HG02571 (cell line): ENCODE data around the gene ADAMTS17.

Source experiments
- ATAC-seq: cut with Tn5 transposase; IDR thresholded peaks from one replicate; pipeline ENCODE4 v1.9.1; 2021; ENCODE audit warnings: mild to moderate bottlenecking, moderate library complexity; ENCODE audit not compliant: unreplicated experiment

The ADAMTS17 gene, protein sequence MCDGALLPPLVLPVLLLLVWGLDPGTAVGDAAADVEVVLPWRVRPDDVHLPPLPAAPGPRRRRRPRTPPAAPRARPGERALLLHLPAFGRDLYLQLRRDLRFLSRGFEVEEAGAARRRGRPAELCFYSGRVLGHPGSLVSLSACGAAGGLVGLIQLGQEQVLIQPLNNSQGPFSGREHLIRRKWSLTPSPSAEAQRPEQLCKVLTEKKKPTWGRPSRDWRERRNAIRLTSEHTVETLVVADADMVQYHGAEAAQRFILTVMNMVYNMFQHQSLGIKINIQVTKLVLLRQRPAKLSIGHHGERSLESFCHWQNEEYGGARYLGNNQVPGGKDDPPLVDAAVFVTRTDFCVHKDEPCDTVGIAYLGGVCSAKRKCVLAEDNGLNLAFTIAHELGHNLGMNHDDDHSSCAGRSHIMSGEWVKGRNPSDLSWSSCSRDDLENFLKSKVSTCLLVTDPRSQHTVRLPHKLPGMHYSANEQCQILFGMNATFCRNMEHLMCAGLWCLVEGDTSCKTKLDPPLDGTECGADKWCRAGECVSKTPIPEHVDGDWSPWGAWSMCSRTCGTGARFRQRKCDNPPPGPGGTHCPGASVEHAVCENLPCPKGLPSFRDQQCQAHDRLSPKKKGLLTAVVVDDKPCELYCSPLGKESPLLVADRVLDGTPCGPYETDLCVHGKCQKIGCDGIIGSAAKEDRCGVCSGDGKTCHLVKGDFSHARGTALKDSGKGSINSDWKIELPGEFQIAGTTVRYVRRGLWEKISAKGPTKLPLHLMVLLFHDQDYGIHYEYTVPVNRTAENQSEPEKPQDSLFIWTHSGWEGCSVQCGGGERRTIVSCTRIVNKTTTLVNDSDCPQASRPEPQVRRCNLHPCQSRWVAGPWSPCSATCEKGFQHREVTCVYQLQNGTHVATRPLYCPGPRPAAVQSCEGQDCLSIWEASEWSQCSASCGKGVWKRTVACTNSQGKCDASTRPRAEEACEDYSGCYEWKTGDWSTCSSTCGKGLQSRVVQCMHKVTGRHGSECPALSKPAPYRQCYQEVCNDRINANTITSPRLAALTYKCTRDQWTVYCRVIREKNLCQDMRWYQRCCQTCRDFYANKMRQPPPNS

DNA sequence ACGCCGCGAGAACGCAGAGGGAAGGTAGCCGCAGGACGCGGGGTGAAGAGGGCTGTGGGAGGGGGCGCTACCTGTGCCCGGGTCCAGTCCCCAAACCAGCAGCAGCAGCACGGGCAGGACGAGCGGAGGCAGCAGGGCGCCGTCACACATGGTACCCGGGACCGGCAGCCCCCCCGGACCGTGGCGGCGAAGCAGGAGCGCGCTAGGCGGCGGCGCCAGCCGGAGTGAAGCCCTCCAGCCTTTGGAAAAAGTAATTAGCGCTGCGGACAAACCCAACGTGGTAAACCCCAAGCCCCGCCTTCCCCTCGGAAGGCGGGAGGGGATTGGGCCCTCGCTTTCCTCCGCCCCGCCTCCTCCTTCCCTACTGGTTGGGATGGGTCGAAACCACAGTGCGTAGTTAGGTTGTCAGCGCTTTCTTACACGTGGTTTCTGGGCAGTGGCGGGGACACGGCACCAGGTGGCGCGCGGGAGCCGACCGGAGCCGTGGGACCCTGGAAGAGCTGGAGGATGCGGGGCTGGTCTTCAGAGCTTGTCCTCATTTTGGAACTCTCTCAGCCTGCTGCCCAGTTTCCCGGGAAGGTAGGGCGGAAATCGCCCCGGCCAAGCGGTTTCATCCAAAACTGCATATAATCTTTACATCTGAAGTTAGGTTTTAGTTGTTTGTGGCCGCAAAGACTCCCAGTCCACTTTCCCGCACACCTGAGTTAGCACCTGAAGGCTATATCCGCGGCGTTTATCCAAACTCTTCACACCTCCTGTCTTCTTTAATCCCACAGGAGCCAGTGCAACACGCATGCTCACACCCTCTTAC, at the start of gene ADAMTS17:
Gene ADAMTS17 (minus strand): TSS at position 226 of the 811 bp plus-strand sequence. CDS start 76 bp downstream, at position 150.
- ATAC-seq, result peak; percentile 94

DNA sequence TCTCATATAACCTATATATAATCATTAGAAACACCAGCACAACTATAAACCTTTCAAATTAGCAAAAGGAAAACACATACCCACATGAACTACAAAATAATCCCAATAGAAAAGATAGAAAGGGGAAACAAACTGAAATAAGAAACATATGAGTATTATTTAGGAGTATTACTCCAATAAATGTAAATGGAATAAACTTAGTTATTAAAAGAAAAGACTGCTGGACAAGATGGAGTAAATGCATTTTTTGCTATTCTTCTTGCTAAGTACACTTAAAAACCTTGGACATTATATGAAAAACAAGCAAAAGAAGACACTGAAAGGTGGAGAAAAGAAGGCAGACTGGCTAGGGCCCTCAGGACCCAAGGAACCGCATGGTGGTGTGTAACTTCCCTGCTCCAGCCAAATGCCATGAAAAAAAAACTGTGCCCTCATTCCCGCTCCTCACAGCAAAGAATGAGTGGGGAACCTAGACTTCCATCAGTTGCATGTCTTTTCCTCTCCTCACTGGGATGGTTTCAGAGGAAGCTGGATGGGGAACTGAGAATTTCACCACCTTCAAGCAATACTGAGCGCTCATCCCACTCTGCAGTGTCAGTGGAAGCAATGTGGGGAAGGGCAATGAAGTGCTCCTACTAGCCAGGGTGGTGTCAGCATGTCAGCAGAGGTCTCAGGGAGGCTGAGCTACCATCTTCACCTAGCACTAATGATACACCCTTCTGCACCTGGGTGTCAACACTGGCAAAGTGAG, 43.7 kb upstream of the ADAMTS17 start:
- no peak for ATAC-seq

DNA sequence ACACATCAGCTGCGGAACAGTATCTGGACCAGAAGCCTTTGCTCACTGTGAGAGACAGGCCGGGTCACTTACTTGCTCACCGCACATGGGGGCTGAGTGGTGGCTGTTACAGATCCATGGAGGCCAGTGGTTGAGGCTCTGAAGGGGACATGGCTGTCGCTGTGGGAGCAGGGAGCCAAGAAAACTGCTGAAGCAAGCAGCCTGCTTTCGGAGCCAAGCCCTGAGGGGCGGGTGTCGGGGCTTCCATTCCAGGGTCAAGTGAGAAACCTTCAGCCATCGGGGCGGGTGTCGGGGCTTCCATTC, 42.3 kb upstream of the ADAMTS17 start:
- no peak for ATAC-seq

DNA sequence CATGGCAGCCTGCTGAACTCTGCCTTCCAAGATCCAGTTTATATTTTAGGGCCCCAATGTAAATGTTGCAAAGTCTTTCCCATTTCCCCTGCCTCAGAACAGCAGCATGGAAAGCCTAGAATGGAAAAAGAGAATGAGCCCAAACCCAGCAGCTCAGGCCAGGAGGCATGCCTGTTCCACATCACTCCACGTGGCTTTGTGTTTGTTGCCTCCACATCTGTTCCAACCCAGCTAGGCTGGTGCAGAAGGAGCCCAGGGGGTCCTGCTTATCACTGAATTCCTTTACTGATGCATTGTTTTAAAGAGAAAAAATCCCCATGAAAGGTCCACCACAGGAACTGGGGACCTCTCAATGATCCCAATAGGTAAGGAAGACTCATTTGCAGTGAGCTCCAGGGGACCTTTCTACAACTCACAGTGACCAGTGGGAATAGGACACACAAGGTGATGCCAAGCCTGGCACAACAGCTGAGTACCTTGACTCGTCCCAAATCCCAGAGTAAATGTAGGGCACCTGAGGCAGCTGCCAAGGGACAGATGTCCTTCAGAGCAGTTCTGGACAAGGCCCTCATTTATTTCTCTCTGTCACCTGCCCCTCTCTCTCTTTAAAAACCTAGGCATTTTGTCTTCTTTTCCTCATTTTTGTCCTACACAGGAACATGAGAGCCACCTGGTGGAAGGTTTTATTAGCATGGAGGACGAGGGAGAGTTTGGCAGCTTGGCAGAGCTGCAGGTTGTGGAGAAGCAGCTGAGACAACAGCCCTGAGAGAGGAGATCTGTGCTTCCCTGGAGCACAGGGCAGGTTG, 41.7 kb upstream of the ADAMTS17 start:
- no peak for ATAC-seq

DNA sequence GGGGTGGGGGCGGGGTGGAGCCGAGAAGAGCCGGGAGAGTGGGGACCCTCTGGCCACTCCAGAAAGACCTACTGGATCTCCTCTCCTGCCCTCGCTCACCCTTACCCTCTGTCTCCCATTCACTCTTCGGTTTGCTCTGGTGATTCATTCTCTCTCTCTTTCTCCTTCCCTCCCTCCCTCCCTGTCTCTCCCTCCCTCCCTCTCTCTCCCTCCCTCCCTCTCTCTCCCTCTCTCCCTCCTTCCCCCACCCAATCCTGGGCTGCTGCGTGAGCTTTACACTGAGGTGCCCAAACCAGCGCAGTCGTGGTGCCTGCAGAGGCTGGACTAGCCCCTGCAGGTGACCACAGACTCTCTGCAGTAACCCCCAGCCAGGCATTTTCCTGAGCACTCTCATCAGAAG, 32.2 kb upstream of the ADAMTS17 start:
- no peak for ATAC-seq

DNA sequence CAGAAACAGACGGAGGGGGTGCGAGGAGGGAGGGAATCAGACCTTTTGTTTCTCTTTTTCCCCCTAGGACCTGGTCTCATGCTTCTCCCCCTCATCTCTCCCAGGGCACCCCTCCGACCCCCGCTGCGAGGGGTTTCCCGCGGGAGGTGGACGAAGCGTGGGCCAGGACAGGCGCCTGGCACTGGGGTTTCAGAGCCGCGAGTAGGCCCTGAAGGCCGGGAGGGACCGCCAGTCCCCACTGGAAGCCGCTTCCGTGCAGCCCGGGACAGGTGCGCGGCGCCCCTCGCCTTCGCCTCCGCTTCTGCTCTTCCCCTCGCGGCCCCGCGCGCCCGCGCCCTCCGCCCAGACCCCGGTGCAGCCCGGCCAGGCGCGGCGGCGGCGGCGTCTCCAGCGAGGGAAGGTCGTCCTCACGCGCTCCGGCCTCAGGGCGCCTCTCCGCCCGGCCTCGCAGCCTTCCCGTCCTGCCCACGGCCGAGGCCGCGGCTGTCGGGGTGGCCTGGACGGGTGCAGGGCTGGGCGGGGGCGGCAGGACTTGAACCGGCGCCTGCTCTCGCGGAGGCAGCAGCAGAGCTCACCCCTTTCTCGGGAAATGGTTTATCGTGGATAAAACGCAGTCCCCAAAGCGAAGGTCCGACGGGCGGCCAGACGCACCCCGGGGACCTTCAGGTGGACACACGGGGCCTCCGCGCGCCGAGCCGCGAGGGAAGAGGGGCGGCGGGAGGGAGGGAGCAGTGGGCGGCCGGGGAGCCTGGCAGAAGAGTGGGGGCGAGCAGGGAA, 31.5 kb upstream of the ADAMTS17 start:
- no peak for ATAC-seq

DNA sequence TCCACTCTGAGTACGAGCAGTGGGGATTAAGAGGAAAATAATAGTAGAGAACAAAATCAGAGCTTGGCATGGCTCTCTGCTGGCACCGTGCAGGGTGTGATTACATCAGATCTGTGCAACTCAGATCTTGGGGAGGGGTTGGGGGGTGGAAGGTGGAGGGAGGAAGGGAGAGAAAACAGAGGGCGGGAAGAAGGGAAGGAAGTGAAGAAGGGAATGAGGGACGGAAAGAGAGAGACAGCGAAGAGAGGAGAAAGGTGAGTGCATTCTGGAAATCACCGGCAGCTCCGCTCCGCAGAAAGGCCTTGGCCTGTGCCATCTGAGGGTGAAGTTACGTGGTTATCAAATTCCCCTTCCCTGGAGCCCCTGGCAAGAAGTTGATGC, 31.0 kb upstream of the ADAMTS17 start:
- no peak for ATAC-seq

DNA sequence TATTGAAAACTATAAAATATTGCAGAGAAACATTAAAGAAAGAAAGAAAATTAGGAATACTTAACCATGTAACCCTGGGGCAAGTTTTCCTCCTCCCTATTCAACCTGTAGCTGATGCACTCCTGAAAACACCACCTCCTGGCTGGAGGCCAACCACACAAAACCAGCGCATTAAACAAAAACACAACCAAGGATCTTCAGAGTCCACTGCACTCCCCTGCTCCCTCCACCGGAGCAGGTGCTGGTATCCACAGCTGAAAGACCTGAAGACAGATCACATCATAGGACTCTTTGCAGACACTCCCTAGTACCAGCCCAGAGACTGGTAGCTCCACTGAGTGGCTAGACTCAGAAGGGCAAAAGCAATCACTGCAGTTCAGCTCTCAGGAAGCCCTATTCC, 13.6 kb upstream of the ADAMTS17 start:
- ATAC-seq, result no peak

DNA sequence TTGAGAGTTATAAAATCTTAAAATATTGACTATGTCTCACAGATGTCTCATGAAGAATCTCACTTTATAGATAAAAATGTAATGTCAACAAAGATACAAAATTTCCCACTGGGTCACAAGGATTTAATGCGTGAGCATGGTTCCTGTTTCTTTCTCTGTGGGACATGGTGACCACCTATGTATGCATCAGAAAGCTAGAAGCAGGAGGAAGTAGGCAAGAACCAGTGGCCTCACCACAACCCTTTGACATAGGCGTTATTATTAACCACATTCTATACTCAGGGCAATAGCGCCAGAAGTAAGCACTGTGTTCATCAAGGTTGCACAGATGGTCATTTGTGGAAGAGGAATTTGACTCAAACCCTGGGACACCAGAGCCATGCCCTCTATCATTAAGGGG, 11.7 kb upstream of the ADAMTS17 start:
- ATAC-seq, result no peak

DNA sequence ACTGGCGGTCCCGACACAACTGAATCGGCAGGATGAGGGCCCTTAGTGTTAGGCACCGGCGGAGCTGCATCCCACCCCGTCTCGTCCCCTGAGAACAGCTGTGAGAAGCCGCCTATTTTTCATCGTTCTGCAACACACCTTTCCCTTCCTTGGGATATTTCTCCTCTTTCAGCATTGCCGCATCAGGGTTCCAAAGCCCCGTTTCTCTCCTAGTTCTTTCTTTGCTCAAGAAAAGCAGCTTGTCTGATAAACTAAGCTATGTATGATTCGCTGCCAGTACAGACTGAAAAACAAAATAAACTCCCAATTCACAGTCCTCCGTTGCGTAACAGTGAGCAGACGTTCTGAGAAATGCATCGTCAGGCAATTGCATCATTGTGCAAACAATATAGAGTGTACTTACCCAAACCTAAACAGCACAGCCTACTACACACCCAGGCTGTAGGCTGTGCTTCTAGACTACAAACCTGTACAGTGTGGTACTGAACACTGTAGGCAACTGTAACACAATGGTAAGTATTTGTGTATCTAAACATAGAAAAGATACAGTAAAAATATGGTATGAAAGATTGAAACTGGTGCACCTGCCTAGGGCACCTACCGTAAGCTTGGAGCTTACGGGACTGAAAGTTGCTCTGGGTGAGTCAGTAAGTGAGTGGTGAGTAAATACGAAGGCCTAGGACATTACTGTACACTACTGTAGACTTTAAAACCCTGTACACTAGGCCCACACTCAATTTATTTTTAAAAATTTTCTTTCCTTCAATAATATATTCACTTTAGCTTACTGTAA, 8.9 kb upstream of the ADAMTS17 start:
- no peak for ATAC-seq

DNA sequence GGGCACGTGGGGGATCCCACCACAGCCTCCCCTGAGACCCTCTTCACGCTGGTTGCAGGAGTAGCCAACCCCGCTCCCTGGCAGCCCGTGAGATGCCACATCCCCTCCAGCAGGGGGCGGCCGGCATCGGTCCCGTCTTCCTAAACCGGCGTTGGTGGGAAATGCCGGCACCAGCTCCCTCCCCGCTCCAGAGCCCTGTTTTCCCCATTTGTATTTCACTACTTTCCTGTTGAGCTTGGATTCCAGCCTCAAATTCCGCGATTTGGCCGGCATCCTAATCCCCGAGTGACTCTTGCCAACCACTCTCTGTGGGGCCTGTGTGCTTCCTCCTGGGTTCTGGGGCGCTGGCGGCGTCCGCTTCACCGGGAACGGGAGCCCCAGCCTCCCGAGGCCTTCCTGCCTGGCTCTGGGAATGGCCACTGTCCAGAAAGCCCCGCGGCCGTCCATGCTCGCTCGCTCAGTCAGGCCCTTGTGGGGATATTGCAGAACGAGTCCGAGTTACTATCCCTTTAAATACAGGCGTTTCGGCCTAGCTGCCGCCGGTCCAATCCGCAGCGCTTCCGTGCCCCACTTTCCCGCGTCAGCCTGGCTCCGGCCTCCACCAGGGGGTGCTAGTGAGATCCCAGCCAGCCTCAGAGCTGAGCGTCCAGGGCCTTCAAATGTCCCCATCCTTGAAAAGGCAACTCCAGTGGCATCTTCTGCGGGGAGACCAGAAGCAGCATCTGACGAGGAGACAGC, 8.1 kb upstream of the ADAMTS17 start:
- peak; percentile 86 for ATAC-seq

DNA sequence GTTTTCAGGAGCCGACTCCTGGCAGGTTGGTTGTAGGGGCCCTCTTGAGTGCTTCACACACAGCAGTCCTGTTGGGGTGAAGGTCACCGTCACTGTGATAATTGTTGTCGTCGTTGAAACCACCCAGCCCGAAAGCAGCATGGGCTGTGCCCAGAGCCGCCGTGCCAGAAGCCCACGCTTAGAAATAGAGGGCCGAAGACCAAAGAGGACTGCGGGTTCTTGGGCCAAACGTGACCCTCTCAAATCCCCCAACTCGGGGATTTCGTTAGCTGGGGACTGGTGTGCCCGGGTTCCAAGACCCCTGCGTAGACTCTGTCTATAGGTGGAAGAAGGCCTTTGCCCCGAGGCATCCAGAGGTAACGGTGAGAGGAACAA, 7.5 kb upstream of the ADAMTS17 start:
- ATAC-seq, result no peak

DNA sequence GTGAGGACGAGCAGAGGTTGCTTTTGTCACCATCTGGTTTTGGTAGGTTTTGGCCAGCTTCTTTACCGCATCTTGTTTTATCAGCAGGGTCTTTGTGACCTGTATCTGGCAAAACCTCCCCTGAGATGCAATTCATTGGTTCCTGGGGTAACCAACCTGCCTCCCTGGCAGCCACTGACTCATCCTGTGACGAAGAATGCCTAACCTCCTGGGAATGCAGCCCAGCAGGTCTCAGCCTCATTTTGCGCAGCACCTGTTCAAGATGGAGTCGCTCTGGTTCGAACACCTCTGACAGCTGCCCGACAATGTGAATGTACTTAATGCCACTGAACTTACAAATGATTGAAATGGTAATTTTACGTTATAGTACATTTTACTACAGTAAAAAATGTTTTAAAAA, 6.8 kb upstream of the ADAMTS17 start:
- no peak for ATAC-seq

DNA sequence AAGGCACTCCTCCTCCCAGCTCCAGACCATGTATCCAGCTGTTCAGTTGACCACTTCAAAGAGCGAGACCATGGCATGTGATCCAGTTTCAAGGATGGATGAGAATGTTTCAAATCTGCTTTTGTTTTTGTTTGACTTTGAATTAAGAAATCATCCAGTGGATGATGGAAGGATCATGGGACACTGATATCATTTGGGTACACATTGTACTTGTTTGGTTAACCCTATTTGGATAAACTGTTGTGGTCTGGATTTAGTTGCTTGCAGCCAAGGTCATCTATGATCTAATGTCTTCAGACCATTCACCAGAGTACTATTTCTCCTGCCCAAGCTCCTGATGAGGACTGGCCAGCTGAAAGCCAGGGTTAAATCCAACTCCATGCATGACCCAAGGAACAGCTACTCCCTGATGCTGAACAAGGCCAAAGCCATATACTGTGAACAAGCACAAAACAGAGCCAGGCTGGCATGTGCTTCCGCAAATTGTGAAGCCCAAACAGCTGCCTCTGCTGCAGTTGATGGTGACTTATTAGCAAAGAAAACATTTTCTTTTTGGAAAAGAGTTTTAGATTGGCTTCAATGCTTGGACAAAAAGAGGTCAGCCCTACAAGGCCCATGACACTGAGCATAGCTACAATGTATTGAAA, 5.2 kb upstream of the ADAMTS17 start:
- ATAC-seq, result no peak

DNA sequence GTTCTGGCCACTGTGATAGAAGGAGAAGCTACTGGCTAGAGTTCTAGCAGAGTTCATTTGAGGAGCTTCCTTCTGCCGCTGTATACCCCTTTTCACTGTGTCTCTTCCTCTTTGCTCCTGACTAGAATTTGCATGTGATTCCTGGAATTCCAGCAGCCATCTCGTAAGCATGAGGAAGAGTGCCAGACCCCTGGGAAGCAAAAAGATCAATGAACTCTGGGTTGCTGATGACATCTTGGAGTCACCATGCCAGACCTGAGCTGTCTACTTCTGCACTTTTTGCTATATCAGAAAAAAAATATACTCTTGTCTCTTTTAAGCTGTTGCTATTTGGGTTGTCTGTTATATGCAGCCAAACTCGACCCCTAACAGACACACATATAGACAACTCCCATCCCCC, 3.7 kb upstream of the ADAMTS17 start:
- no peak for ATAC-seq

DNA sequence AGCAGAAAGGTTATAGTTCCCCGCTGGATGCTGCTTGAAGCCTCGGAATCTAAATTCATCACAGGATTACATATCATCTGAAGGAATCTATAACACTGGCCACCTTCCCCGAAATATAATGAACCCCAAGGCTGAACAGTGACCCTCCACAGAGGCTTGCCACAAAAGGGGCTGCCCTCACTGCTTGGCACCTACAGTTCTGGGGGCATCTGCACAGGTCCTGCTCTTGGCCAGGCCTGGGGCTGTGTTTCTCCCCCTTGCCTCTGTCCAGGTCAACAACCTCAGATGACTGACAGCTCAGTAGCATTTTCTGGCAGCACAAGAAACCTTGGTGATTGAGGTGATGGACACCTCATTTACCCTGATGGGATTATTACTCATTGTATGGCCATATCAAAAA, 1.5 kb upstream of the ADAMTS17 start:
- no peak for ATAC-seq

DNA sequence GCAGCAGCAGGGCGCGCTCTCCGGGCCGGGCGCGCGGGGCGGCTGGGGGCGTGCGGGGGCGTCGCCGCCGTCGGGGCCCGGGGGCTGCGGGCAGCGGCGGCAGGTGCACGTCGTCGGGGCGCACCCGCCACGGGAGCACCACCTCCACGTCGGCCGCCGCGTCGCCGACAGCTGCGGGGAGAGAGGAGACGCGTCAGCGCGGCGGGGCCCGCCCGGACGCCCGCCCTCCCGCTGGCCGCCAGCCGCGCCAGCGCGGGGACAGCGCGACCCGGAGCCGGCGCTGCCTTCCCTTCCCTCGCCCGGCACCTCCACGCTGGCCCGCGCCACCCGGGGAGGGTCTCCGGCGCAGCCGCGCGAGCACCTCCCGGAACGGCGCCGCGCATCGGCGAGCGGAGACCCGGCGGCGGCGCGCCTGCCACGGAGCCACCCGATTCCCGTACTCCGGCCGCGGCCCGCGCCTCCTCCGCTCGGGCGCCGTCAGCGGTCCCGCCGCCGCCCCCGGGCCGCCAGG, 481 bp downstream of the ADAMTS17 start:
- ATAC-seq, result peak; percentile 15
